NK-92 (cell line): ENCODE measurements around the gene CACNA1A.
"Not testable (repeated sequence)": the region's sequence is repeated elsewhere in the genome, so short reads cannot be mapped to it uniquely, and the experiment has no call there.

Source experiments
- DNase-seq: peaks from one replicate; lab custom pipeline; 2025; ENCODE audit not compliant: unreplicated experiment; lab: John Stamatoyannopoulos, UW

The CACNA1A gene

DNA sequence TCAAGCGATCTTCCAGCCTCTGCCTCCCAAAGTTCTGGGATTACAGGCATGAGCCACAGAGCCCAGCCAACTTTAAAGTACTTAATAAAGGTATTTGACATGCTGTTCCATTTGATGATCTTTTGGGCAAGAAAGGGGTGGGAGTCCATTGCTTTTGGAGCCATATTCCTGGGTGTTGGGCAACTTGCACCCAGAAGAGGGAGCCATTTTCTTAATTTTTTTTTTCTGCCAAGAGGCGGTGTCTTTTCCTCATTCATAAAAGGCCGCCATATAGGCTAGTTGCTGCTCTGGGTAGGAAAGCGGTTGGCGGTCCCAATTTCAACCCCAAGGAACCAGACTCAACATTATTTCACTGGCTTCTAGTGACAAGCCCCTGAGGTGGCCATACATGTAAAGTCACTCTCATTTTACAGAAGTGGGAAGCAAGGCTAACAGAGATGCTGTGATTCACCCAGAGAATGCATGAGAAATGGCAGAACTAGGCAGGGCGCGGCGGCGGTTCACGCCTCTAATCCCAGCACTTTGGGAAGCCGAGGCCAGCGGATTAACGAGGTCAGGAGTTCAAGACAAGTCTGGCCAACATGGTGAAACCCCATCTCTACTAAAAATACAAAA lies 139.6 kb downstream of the CACNA1A start:
- DNase-seq, result no peak

DNA sequence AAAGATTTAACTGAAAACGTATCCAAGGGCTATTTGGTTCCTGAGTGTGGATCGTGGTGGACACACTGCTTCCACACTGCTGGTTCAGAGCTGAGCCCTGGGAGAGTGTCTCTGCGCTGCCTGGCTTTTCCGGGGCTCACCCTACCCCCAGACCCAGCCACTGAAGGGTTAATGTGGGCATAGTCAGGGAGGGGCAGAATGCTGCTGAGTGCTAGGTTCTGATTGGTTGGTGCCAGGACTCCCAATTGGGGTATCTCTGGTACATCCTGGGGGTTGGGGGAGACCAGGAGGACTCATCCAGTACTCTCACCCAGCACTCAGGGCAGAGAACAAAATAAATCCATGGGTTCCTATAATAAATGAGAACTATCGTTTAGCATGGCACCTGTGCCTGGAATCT lies 142.3 kb downstream of the CACNA1A start:
- no peak for DNase-seq

DNA sequence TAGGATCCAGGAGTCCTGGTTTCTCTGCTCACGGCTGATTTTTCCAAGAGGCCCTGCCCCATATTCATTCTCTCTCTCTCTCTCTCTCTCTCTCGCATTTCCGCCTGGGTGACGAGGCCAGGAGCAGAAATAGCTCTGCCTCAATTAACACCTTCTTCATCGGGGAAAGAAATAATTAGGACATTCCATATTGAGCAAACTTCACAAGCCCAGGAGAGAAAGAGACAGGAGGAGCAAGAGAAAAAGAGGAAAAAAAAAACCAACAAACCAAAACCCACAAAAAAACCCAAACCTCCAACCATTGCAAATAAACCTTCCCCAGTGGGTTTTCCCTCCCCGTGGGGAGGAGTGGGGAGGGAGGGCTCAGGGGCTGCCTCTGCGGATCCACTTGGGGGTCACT lies 143.0 kb downstream of the CACNA1A start:
- no peak for DNase-seq

DNA sequence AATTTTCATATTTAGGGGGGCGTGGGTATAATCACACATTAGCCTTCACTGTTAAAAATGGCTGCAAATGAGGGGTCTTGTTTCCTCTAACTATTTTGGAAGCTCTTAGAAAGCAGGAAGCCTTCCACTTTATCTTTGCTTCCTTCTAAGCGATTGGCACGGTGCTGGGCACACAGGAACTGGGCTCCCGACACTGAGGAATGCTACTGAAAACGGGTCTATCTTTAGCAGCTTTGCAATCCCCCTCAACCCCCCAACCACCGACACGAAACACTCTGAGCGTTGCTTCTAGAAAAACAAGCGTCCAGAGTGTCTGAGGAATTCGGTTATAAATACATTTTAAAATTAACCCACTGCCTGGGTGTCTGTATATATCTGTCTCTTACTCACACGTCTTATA lies 143.6 kb downstream of the CACNA1A start:
- no peak for DNase-seq

DNA sequence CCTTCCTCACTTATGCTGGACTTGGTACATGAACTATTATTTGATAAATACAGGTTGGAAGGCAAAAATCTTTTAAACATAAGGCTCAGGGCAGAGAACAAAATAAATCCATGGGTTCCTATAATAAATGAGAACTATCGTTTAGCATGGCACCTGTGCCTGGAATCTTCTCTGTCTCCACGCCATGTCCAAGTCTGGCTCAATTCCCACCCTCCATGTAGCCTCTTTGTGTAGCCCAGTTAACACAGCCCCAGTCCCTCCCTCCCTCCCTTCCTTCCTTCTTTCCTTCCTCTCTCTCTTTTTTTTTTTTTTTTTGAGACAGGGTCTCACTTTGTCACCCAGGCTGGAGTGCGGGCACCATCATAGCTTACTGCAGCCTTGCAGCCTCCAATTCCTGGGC lies 144.6 kb downstream of the CACNA1A start:
- DNase-seq, result not testable (repeated sequence)

DNA sequence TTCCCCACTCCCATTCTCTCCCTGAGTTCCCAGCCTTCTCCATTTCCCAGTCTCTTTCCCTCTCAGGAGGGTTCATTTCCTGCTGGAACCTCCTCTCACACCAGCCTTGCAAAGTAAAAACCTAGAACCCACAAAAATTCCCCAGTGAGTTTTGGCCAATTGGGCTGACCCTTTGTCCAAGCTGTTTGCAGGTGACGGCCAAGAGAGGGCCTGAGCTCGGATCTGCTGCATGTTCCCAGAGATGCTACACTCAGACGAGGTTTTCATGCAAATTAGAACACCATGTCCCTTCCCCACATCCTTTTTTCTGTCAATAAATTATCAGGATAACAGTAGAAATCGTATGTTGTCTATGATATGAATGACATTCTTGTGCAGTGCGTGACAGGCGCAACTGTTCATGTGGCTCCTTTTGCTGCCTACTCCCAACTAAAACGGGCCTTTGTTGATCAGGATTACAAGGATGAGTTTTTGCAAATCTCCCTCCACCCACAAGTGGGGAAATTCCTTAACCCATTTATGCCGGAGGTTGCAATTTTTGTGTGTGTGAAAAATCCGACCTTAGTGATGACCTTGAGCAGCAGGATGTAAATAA lies 149.5 kb downstream of the CACNA1A start:
- DNase-seq, result no peak

DNA sequence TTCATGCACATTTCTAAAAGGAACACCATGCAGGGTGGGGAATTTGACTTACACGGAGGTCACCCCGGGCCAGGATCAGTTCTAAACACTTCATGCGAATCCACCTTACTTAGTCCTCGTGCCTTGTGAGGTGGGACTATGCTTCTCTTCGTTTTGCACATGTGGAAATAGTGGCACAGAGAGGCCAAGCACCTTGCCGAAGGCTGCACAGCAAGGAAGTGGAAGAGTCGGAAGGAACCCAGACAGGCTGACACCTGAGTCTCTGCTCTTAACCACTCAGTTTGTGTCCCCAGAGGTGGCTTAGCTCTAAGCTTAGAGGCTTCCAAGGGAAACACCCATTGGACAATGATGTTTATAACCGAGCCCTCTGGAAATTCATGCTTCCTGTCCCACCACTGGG lies 150.1 kb downstream of the CACNA1A start:
- no peak for DNase-seq

DNA sequence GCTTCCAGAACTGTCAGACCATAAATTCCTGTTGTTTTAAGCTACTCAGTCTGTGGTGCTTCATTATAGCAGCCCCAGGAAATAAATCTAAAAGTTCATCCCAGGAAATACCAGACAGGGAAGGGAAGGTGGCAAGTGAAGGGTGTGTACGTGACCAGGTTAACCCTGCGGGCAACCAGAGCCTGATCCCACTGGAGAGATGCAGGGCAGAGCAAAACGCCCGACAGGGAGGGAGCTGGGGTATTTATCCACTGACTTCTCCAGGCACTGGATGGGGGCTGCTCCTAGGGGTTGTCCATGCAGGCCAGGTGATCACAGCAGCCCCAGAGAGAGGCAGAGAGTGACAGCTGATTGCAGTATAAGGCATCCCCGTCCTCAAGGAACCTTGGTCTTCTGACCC lies 150.9 kb downstream of the CACNA1A start:
- DNase-seq, result no peak

DNA sequence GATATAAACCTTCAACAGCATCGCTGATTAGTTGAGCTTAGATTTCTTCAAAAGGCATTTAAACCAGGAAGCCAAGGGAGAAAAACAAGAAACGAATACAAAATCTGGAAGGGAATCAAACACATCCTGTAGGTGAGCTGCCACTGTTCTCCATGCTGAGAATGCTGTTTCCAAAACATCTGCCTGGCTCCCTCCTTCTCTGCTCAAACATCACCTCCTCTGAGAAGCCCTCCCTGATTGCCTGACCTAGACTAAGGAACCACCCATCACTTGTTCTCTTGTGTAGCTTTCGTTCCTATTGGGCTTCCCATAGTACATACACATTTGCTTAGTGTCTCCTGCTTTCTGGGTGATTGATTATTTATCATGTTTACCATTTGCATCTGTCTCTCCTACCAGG lies 152.7 kb downstream of the CACNA1A start:
- DNase-seq, result no peak

DNA sequence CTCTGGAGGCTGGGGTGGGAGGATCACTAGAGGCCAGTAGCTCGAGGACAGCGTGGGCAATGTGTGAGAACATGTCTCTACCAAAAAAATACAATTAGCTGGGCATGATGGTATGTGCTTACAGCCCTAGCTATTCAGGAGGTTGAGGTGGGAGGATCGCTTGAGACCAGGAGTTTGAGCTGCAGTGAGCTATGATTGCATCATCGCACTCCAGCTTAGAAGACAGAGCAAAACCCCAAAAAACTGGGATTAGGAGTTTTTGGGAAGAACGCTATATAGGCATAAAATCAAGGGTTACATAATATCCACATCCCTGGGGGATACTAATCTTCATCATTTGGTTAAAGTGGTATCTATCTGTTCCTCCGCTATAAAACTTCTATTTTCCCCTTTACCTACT lies 155.5 kb downstream of the CACNA1A start:
- no peak for DNase-seq

DNA sequence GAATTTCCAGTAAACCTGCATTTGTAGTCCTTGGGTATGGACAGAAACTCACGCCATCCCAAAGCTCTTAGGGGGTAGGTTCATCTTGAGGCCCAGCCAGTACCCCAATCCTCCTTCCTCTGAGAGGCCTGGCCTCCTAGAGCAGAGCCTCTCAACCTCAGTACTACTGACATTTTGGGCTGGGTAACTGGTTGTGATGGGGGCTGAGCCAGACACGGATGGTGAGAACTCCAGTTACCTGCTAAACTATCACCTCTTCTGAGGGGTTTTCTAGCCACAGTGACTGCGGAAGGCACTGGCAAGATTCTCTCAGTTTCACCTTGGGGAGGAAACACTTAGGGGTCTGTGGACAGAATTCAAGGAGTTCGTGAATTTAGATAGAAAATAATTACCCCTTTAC lies 156.2 kb downstream of the CACNA1A start:
- DNase-seq, result no peak

DNA sequence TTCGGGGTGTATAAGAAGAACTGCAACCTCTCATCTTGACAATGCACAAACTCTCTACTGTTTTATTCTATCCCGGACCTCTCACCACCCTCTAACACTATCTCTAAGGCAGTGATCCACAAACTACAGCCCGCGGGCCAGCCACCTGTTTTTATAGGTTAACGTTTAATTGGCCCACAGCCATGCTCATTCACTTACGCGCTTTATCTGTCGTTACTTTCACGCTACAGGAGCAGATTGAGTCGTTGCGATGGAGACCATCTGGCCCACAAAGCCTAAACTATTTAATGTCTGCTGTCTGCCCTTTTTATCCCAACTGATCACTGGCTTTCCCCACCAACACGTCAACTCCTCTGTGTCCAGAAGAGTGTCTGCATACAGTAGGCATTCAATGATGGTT lies 158.9 kb downstream of the CACNA1A start:
- no peak for DNase-seq

DNA sequence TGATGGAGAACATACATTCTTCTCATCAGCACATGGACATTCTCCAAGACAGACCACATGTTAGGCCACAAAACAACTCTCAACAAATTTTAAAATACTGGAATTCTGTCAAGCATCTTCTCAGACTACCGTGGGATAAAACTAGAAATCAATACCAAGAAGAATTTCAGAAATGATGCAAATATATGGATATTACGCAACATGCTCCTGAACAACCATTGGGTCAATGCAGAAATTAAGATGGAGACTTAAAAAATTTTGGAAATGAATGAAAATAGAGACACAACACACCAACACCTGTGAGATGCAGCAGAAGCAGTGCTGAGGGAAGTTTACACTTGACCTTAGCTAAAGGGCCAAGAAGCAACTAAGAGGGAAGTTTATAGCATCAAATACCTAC lies 162.8 kb downstream of the CACNA1A start:
- DNase-seq, result no peak

DNA sequence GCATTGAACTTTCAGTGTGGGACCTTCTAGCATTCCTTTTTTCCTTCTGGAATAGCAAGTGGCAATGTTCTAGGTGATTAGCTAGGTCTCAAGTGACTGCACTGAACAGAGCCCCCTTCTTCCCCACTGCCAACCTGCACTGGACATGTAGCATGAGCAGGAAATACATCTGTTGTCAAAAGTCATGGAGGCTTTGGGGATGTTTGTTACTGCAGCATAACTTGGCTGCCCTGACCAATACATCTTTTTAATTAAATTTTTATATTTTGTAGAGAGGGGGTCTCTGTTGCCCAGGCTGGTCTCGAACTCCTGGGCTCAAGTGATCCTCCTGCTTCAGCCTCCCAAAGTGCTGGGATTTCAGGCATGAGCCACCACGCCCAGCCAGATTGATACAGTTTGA lies 163.6 kb downstream of the CACNA1A start:
- DNase-seq, result no peak

DNA sequence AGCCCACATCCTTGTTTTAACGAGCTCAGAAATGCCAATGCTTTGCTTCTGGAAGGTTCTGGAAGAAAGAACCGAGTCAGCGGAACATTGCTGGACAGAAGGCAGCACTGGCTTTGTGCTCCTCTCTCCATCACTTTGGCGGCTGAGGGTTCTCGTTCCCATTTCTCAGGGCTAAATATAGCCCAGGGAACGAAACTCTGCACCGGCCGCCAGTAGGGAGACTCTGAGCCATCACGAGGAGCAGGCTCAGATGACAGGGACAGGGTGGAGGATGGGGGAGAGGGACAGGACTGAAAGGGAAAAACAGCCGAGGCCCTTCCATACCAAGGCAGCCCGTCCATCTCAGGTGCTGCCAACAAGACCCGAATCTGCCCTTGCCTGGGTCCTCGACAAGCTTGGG lies 166.4 kb downstream of the CACNA1A start:
- no peak for DNase-seq

DNA sequence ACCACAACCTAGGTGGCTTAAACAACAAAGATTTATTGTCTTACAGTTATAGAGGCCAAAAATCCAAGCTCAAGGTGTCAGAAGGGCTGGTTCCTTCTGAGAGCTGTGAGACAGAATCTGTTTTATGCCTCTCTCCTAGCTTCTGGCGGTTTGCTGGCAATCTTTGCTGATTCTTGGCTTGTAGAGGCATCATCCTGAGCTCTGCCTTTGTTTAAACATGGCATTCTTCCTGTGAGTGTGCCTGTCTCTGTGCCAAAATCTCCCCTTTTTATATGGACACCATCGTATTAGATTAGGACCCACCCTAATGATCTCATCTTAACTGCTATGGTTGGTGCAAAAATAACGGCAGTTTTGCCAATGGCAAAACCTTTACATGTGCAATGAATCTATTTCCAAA lies 169.1 kb downstream of the CACNA1A start:
- DNase-seq, result no peak

DNA sequence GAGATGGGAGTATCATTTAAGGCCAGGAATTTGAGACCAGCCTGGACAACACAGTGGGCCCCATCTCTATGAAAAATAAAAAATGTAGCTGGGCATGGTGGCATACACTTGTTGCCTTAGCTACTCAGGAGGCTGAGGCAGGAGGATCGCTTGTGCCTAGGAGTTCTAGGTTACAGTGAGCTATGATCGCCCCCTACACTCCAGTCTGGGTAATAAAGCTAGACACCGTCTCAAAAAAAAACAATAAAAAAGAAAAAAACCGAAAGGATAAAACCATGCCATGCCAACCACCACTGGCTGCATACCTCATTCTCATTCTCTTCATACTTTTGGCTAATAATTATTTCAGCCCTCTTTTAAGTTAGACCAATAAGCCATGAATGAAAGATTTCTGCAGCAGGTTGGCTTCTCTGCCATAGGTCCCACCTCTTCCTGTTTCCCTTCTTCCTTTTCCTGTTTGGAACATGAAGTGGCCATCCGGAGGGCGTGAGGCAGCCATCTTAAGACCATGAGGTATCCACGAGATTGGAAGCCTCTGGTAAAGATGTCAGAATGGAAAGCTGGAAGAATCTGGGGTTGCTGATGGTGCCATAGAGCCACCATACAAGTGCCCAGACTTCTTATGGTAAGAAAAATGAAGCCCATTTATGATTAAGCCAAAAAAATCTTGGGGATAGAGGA lies 171.3 kb downstream of the CACNA1A start:
- DNase-seq, result no peak

DNA sequence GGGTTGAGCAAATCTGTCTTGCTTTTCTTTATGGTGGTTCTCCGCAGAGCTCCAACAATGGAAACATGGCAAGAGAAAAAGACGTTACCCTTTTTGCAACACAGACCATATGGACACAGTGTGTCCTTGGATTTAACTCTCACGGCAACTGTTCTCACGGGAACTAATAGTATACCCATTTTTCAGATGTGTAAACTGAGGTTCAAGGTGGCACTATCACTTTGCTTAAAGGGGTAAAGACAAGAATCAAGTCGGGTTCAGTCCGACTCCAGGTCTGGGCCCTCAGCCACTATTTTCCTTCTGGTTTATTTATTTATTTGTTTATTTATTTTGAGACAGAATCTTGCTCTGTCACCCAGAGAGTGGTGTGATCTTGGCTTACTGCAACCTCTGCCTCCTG lies 176.0 kb downstream of the CACNA1A start:
- no peak for DNase-seq

DNA sequence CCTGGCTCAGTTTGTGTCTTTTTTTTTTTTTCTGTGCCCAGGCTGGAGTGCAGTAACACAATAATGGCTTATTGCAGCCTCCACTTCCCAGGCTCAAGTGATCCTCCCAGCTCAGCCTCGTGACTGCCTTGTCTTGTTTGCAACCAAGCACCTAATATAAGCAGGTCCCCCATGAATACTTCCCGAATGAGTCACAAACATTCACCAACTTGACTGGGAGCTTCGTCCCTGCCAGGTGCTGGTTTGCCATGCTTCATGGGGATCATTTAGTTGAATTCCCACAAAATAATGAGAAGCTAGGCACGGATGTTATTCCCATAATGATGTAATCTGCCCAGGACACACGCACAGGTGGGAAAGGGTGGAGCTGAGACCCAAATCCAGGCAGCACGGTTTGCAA lies 176.5 kb downstream of the CACNA1A start:
- DNase-seq, result no peak

DNA sequence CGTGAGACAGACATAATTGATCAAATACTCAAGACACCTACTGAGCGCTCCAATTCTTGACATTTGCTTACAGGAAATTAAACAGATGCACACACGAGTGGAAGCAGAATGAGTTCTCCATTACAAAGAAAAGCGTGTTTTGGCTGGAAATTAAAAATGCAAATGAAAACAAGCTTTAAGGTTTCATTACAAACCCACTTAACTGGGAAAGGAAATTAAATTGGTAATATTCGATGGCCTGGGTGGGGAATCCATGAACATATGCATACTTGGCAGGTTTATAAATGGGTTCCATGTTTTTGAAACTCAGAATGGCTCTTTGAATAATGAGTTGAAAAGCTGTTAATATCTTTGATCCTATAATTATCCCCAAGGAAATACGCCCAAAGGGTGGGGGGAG lies 178.0 kb downstream of the CACNA1A start:
- no peak for DNase-seq

DNA sequence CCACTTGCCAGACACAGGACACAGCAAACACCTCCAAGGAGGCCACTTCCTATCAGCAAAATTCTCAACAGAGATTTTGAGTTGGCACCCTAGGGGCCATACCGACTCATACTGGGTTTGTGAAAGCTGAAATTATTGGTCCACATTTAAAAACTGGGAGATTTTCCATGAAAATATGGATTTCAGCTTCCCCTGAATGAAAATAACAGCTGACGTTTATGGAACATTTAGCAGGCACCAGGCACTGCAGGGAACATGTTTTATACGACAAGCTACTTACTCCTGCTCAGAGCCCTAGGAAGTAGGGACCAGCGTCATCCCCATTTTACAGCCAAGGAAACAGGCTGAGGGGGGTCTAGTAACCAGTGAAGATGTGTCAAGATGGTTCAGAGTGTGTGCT lies 186.8 kb downstream of the CACNA1A start:
- DNase-seq, result no peak

DNA sequence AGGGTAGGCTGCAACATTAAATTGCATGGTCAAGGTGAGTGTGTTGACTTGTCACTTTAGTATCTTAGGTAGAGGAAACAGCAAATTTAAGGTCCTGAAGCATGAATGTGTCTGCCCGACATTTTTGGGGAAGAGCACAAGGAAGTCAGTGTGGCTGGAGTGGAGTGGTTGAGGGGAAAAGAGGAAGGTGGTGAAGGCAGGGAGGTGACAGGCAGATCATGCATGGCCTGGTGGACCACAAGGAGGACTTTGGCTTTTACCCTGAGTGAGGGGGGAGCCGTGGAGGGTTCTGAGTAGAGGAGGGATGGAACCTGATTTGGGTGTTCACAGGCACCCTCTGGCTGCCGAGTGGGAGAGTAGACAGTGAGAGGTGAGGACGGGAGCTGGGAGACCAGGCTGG lies 188.1 kb downstream of the CACNA1A start:
- no peak for DNase-seq

DNA sequence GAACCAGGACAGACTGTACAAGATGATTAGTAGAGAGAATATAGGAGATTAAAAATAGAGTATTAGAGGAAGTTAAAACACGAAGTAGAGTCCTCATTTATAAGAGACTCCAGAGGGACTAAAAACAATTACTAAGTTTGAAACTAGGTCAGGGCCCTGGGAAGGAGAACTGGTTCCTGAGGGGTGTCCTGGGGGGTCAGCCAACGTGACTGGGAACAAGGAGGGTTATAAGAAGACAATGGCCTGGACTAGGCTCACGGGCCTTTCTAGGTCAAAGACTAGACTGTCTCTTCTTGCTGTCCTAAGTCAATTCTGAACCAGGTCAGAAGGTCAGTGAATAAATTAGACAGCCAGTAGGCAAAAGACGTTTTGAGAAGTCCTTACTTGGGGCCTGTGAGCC lies 190.8 kb downstream of the CACNA1A start:
- no peak for DNase-seq
